Hepatocyte (in vitro differentiated cells): ENCODE measurements around the gene GEMIN4. TPM values are rescaled to one million over a fixed set of nuclear protein-coding genes. Genes with fewer than 3 reads are reported as not detected.

ENCODE experiments used
- DNase-seq: peaks from one replicate; pipeline ENCODE4 v3.0.0-alpha.2; 2016; ENCODE audit warnings: low spot score
- H2AFZ ChIP-seq: fragments of 200-600 bp; sonication (generic); 2 replicates; pipeline ENCODE4 v1.6.0; 2016; ENCODE audit warnings: antibody characterized with exemption, mild to moderate bottlenecking
- H3K27ac ChIP-seq: fragments of 200-600 bp; sonication (generic); 2 replicates; pipeline ENCODE4 v1.5.1; 2016; ENCODE audit warnings: mild to moderate bottlenecking
- H3K27me3 ChIP-seq: fragments of 200-600 bp; sonication (generic); 2 replicates; pipeline ENCODE4 v1.6.1; 2016
- H3K36me3 ChIP-seq: fragments of 200-600 bp; sonication (generic); replicated peaks from 2 replicates; pipeline ENCODE4 v1.5.1; 2016; ENCODE audit warnings: low read depth; ENCODE audit not compliant: insufficient read depth
- H3K4me1 ChIP-seq: fragments of 200-600 bp; sonication (generic); 2 replicates; pipeline ENCODE4 v1.5.1; 2016; ENCODE audit warnings: mild to moderate bottlenecking, moderate library complexity; ENCODE audit not compliant: insufficient read depth
- H3K4me2 ChIP-seq: fragments of 200-600 bp; sonication (generic); 2 replicates; pipeline ENCODE4 v1.6.0; 2016
- H3K4me3 ChIP-seq: fragments of 200-600 bp; sonication (generic); 2 replicates; pipeline ENCODE4 v1.5.1; 2016; ENCODE audit warnings: mild to moderate bottlenecking
- H3K79me2 ChIP-seq: fragments of 200-600 bp; sonication (generic); 2 replicates; pipeline ENCODE4 v1.6.0; 2017; ENCODE audit warnings: mild to moderate bottlenecking
- H3K9me2 ChIP-seq: fragments of 200-600 bp; sonication (generic); replicated peaks from 2 replicates; pipeline ENCODE4 v1.6.0; 2017; ENCODE audit warnings: mild to moderate bottlenecking; ENCODE audit not compliant: insufficient read depth
- H3K9me3 ChIP-seq: fragments of 200-600 bp; sonication (generic); 2 replicates; pipeline ENCODE4 v1.5.1; 2016; ENCODE audit warnings: low read depth, mild to moderate bottlenecking
- H4K20me1 ChIP-seq: fragments of 200-600 bp; sonication (generic); 2 replicates; pipeline ENCODE4 v1.6.0; 2016; ENCODE audit warnings: mild to moderate bottlenecking; ENCODE audit not compliant: insufficient read depth, poor library complexity, severe bottlenecking
- EZH2 ChIP-seq: fragments of 200-600 bp; sonication (generic); IDR thresholded peaks from 2 replicates; pipeline ENCODE4 v1.6.1; 2016; ENCODE audit warnings: antibody characterized with exemption, mild to moderate bottlenecking, borderline replicate concordance
- EZH2phosphoT487 ChIP-seq: fragments of 200-600 bp; sonication (generic); IDR thresholded peaks from one replicate; pipeline ENCODE4 v1.6.1; 2018; ENCODE audit warnings: antibody characterized with exemption, mild to moderate bottlenecking, low read depth, moderate library complexity; ENCODE audit not compliant: unreplicated experiment, severe bottlenecking
- WGBS: methylation state at CpG from one replicate; pipeline ENCODE4 v1.1.6; 2016; ENCODE audit warnings: low lambda C conversion rate; ENCODE audit errors: missing lambda C conversion rate; 5-methylcytosine and 5-hydroxymethylcytosine counted together
- polyA plus RNA-seq: library from polyadenylated mRNA; unstranded; fragments of >200 nt; fragmentation: Nextera tagmentation; extraction: Ambion mirVana; gene quantifications from 2 replicates; pipeline ENCODE4 v1.2.1, GENCODE V29; 2016
- total RNA-seq: library from RNA; depleted of rRNA; stranded (reverse); fragments of >200 nt; gene quantifications from 2 replicates; pipeline ENCODE4 v1.2.3, GENCODE V29; 2014
- TF ChIP-seq, protein P1 (sequence below): fragments of 200-600 bp; sonication (generic); IDR thresholded peaks from 2 replicates; pipeline ENCODE4 v1.5.1; 2016; ENCODE audit warnings: antibody characterized with exemption, mild to moderate bottlenecking; ENCODE audit not compliant: poor library complexity

The GEMIN4 gene
- total and polyA plus RNA-seq, 2 experiments from 2014 or later = 12.0 to 12.8 TPM

GRCh38 chr17:784143-784542, 32.1 kb upstream of the GEMIN4 start:
- H3K36me3 ChIP-seq = no peaks in the 10 kb centered on the region
- H3K4me2 ChIP-seq = peak overlapping the region; percentile 94
- H4K20me1 ChIP-seq = no peaks in the 10 kb centered on the region
- H3K4me3 ChIP-seq = no peak overlapping the region
- no peak for DNase-seq
- peaks cover 75% of the 10 kb centered on the region for H3K79me2 ChIP-seq
- H3K27ac ChIP-seq = no peak overlapping the region
- no peaks in the 10 kb centered on the region for H3K27me3 ChIP-seq
- H3K4me1 ChIP-seq = peaks cover 14% of the 10 kb centered on the region
- H3K9me2 ChIP-seq = no peaks in the 10 kb centered on the region
- H2AFZ ChIP-seq = no peak overlapping the region
- WGBS = 79% methylated on average over 3 of the region's 3 CpGs
- H3K9me3 ChIP-seq = no peaks in the 10 kb centered on the region
- TF ChIP-seq EZH2 (no peak), EZH2phosphoT487 (no peak)
- TF ChIP-seq, protein P1, sequence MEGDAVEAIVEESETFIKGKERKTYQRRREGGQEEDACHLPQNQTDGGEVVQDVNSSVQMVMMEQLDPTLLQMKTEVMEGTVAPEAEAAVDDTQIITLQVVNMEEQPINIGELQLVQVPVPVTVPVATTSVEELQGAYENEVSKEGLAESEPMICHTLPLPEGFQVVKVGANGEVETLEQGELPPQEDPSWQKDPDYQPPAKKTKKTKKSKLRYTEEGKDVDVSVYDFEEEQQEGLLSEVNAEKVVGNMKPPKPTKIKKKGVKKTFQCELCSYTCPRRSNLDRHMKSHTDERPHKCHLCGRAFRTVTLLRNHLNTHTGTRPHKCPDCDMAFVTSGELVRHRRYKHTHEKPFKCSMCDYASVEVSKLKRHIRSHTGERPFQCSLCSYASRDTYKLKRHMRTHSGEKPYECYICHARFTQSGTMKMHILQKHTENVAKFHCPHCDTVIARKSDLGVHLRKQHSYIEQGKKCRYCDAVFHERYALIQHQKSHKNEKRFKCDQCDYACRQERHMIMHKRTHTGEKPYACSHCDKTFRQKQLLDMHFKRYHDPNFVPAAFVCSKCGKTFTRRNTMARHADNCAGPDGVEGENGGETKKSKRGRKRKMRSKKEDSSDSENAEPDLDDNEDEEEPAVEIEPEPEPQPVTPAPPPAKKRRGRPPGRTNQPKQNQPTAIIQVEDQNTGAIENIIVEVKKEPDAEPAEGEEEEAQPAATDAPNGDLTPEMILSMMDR = no peak

DNA sequence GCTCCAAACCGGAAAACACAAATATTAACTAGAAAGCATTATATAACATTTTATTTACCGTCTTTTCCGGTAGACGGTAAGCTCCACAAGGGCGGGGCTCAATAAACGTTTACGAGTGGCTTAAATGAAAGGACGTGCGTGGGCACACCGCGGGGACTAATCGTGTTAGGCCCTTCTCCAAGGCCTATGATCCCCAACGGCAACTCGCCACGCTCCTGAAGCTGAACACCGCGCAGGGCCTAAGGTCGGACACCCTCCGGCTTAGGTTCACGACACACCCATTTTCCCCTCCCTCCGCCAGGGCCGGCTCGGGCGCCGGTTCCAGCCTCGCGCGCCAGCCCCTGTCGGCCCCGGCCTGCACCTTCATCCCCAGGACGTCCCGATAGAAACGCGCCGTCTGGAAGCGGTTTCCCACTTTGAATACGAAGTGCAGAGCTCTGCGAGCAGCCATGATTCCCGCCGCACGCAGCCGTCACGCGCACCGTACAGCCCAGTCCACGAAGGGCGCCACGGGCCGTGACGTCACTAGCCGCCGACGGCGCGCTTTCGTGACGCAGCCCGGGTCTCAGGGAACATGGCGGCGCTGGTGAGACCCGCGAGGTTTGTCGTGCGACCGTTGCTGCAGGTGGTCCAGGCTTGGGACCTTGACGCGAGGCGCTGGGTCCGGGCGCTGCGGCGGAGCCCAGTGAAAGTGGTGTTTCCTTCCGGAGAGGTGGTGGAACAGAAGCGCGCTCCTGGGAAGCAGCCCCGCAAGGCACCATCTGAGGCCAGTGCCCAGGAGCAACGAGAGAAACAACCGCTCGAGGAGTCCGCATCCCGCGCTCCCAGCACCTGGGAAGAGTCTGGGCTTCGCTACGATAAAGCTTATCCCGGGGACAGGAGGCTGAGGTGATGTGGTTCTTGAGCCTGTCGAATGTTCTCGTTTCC, 30.0 kb upstream of the GEMIN4 start, which contains the start of the genes GLOD4 and MRM3:
GLOD4 (minus strand) TSS at position 476 of the 927 bp plus-strand sequence; CDS start at position 451, 25 bp downstream.
MRM3 (plus strand) TSS at position 549 of the 927 bp plus-strand sequence; CDS start at position 575, 26 bp downstream.
- Histone ChIP-seq H3K4me2 (peak within 1 kb of the TSS; percentile 94), H2AFZ (peak within 1 kb of the TSS; percentile 82)

GRCh38 chr17:778096-778495, 26.0 kb upstream of the GEMIN4 start:
- H3K4me1 ChIP-seq = peaks cover 9% of the 10 kb centered on the region

More for the DNA sequence above, 30.0 kb upstream of the GEMIN4 start, which contains the start of the genes GLOD4 and MRM3:
- Histone ChIP-seq H3K36me3 (no peaks in the 10 kb centered on the region), H4K20me1 (no peaks in the 10 kb centered on the region), H3K27ac (peak within 1 kb of the TSS; percentile 95), H3K9me2 (no peaks in the 10 kb centered on the region), H3K79me2 (peaks cover 88% of the 10 kb centered on the region), H3K27me3 (no peaks in the 10 kb centered on the region), H3K4me3 (peak within 1 kb of the TSS; percentile 91), H3K4me1 (peaks cover 14% of the 10 kb centered on the region), H3K9me3 (no peaks in the 10 kb centered on the region)
- DNase-seq = peak; percentile 94
- WGBS = 2% methylated on average over 73 of the region's 87 CpGs
- TF ChIP-seq EZH2phosphoT487 (no peak), EZH2 (no peak)
- TF ChIP-seq, protein P1 = no peak

More at GRCh38 chr17:778096-778495, 26.0 kb upstream of the GEMIN4 start:
- Histone ChIP-seq H3K36me3 (no peaks in the 10 kb centered on the region), H3K4me3 (no peak overlapping the region), H3K9me2 (no peaks in the 10 kb centered on the region), H3K79me2 (peaks cover 56% of the 10 kb centered on the region), H3K9me3 (no peaks in the 10 kb centered on the region), H4K20me1 (no peaks in the 10 kb centered on the region), H3K4me2 (no peak overlapping the region), H2AFZ (no peak overlapping the region), H3K27ac (no peak overlapping the region), H3K27me3 (no peaks in the 10 kb centered on the region)
- TF ChIP-seq EZH2 (no peak), EZH2phosphoT487 (no peak)
- TF ChIP-seq, protein P1 = no peak
- no peak for DNase-seq
- 98% methylated on average over 11 of the region's 11 CpGs for WGBS
